Thymus (tissue), 14 donors: ENCODE results near the gene CBX4. TPM values are rescaled to one million over a fixed set of nuclear protein-coding genes. Genes with fewer than 3 reads are reported as not detected.
A peak's percentile ranks its signal among the peaks of the same experiment; 100 is the strongest.

Source experiments
- DNase-seq, 9 donors: peaks; one replicate each; pipeline ENCODE4 v3.0.0-alpha.2; 2013; ENCODE audit warnings: low spot score in 9 of 9, low read depth in 6 of 9, missing footprints in 1 of 9
- H3K27ac ChIP-seq, 2 donors: one replicate each; pipeline ENCODE4 v1.5.1; 2013; ENCODE audit warnings: control low read depth in 1 of 2, low read depth in 1 of 2, low read length in 1 of 2, mild to moderate bottlenecking in 1 of 2, moderate library complexity in 1 of 2
- H3K27me3 ChIP-seq, 2 donors: one replicate each; pipeline ENCODE4 v1.5.1; 2013; ENCODE audit warnings: low read length in 1 of 2; ENCODE audit not compliant: control insufficient read depth in 2 of 2, insufficient read depth in 1 of 2
- H3K36me3 ChIP-seq, 2 donors: one replicate each; pipeline ENCODE4 v1.5.1; 2013; ENCODE audit warnings: low read length in 1 of 2, mild to moderate bottlenecking in 1 of 2, moderate library complexity in 1 of 2; ENCODE audit not compliant: control insufficient read depth in 2 of 2, insufficient read depth in 2 of 2
- H3K4me1 ChIP-seq, 2 donors: one replicate each; pipeline ENCODE4 v1.5.1; 2013; ENCODE audit warnings: low read length in 2 of 2; ENCODE audit not compliant: control insufficient read depth in 2 of 2, insufficient read depth in 2 of 2
- H3K4me3 ChIP-seq, 2 donors: one replicate each; pipeline ENCODE4 v1.5.1; 2013; ENCODE audit warnings: low read length in 2 of 2, control low read depth in 1 of 2, mild to moderate bottlenecking in 1 of 2
- H3K9me3 ChIP-seq, 2 donors: one replicate each; pipeline ENCODE4 v1.5.1; 2013; ENCODE audit warnings: low read length in 1 of 2, mild to moderate bottlenecking in 1 of 2; ENCODE audit not compliant: control insufficient read depth in 2 of 2, insufficient read depth in 1 of 2
- whole genome bisulfite sequencing: extraction: QIAGEN DNeasy Blood & Tissue Kit; methylation state at CpG from one replicate; pipeline ENCODE4 v1.1.7; 2013; 5-methylcytosine and 5-hydroxymethylcytosine counted together
- long read RNA-seq, 10 donors: transcript quantifications; one replicate each; lab custom pipeline, GENCODE V29; 2026
- polyA plus RNA-seq: library from polyadenylated mRNA; stranded (reverse); fragments of 200-250 nt; gene quantifications from one replicate; pipeline ENCODE4 v1.2.3, GENCODE V29; 2013
- total RNA-seq: library from RNA; stranded (reverse); fragments of 120-200 nt; gene quantifications from one replicate; pipeline ENCODE4 v1.2.4, GENCODE V29; 2013
- donor health status: healthy.

The CBX4 gene
- 26.9 TPM for total RNA-seq
- 32.1 TPM for polyA plus RNA-seq
- long read RNA-seq, donor 1, partial matches to known transcripts: 0 of 2 reads
- long read RNA-seq, donor 1, other reads (novel, unspliced or antisense): 0 of 2 reads
- long read RNA-seq, donor 2: 0 reads
- long read RNA-seq, donor 3, transcript CBX4-201 (5 exons, 2,664 nt): major isoform, 19 of 26 reads
- long read RNA-seq, donor 3, partial matches to known transcripts: 5 of 26 reads
- long read RNA-seq, donor 3, other reads (novel, unspliced or antisense): 0 of 26 reads
- long read RNA-seq, donor 4, transcript CBX4-201 (5 exons, 2,664 nt): major isoform, 12 of 12 reads
- long read RNA-seq, donor 4, partial matches to known transcripts: 0 of 12 reads
- long read RNA-seq, donor 4, other reads (novel, unspliced or antisense): 0 of 12 reads
- long read RNA-seq, donor 5, transcript CBX4-201 (5 exons, 2,664 nt): major isoform, 22 of 30 reads
- long read RNA-seq, donor 5, partial matches to known transcripts: 8 of 30 reads
- long read RNA-seq, donor 5, other reads (novel, unspliced or antisense): 0 of 30 reads
- long read RNA-seq, donor 6, transcript CBX4-201 (5 exons, 2,664 nt): major isoform, 11 of 11 reads
- long read RNA-seq, donor 6, partial matches to known transcripts: 0 of 11 reads
- long read RNA-seq, donor 6, other reads (novel, unspliced or antisense): 0 of 11 reads
- long read RNA-seq, donor 7, transcript CBX4-201 (5 exons, 2,664 nt): major isoform, 5 of 6 reads
- long read RNA-seq, donor 7, partial matches to known transcripts: 0 of 6 reads
- long read RNA-seq, donor 7, other reads (novel, unspliced or antisense): 0 of 6 reads
- long read RNA-seq, donor 8, transcript CBX4-201 (5 exons, 2,664 nt): major isoform, 6 of 6 reads
- long read RNA-seq, donor 8, partial matches to known transcripts: 0 of 6 reads
- long read RNA-seq, donor 8, other reads (novel, unspliced or antisense): 0 of 6 reads
- long read RNA-seq, donor 9, transcript CBX4-201 (5 exons, 2,664 nt): major isoform, 9 of 9 reads
- long read RNA-seq, donor 9, partial matches to known transcripts: 0 of 9 reads
- long read RNA-seq, donor 9, other reads (novel, unspliced or antisense): 0 of 9 reads
- long read RNA-seq, donor 10, transcript CBX4-201 (5 exons, 2,664 nt): major isoform, 14 of 15 reads
- long read RNA-seq, donor 10, partial matches to known transcripts: 0 of 15 reads
- long read RNA-seq, donor 10, other reads (novel, unspliced or antisense): 0 of 15 reads

- H3K9me3 ChIP-seq: peaks cover 0 to 34% of the 10 kb centered on the region in 2 donors
- peak within 1 kb of the TSS; percentile 98 to 99 for H3K27ac ChIP-seq
- peaks cover 51 to 52% of the 10 kb centered on the region in 2 donors for H3K27me3 ChIP-seq
- peaks cover 9 to 22% of the 10 kb centered on the region in 2 donors for H3K36me3 ChIP-seq
- peaks cover 54 to 77% of the 10 kb centered on the region in 2 donors for H3K4me1 ChIP-seq
- H3K4me3 ChIP-seq: peak within 1 kb of the TSS; percentile 84 to 92
- 2% methylated on average over 103 of the region's 103 CpGs for WGBS
- DNase-seq: peak in 8 of 9 donors; percentile 60 to 96 (median 92)
Measured at GRCh38 chr17:79839356-79840268, at the start of gene CBX4. Gene CBX4, minus strand, starts transcription at chr17:79839440. Its CDS starts 189 bp downstream, at chr17:79839251.

- H3K27me3 ChIP-seq: peaks cover 0 to 53% of the 10 kb centered on the region in 2 donors
- no peak overlapping the region for H3K4me3 ChIP-seq
- DNase-seq: no peak
- H3K27ac ChIP-seq: no peak overlapping the region
- no peaks in the 10 kb centered on the region for H3K4me1 ChIP-seq
- H3K9me3 ChIP-seq: peaks cover 0 to under 1% of the 10 kb centered on the region in 2 donors
- no peaks in the 10 kb centered on the region for H3K36me3 ChIP-seq
- WGBS: 92% methylated on average over 17 of the region's 17 CpGs
Measured at GRCh38 chr17:79888009-79888540, 48.8 kb upstream of the CBX4 start.

- Histone ChIP-seq H3K9me3 (no peaks in the 10 kb centered on the region), H3K4me1 (no peaks in the 10 kb centered on the region), H3K36me3 (no peaks in the 10 kb centered on the region), H3K27me3 (peaks cover 0 to 53% of the 10 kb centered on the region in 2 donors), H3K27ac (no peak overlapping the region), H3K4me3 (no peak overlapping the region)
- no peak for DNase-seq
- WGBS: 90% methylated on average over 14 of the region's 14 CpGs
Measured at GRCh38 chr17:79887451-79887991, 48.3 kb upstream of the CBX4 start.

- no peak overlapping the region for H3K4me3 ChIP-seq
- DNase-seq: no peak
- H3K9me3 ChIP-seq: no peaks in the 10 kb centered on the region
- H3K27ac ChIP-seq: no peak overlapping the region
- peaks cover 0 to 22% of the 10 kb centered on the region in 2 donors for H3K27me3 ChIP-seq
- 70% methylated on average over 7 of the region's 7 CpGs for WGBS
- H3K36me3 ChIP-seq: no peaks in the 10 kb centered on the region
- no peaks in the 10 kb centered on the region for H3K4me1 ChIP-seq
Measured at GRCh38 chr17:79883202-79883601, 44.0 kb upstream of the CBX4 start.

GRCh38 chr17:79878329-79878947 is 39.2 kb upstream of the CBX4 start:
- H3K9me3 ChIP-seq: no peaks in the 10 kb centered on the region
- H3K36me3 ChIP-seq: no peaks in the 10 kb centered on the region
- H3K4me3 ChIP-seq: no peak overlapping the region
- no peak for DNase-seq
- peaks cover 0 to 11% of the 10 kb centered on the region in 2 donors for H3K27me3 ChIP-seq
- WGBS: 89% methylated on average over 10 of the region's 10 CpGs
- no peaks in the 10 kb centered on the region for H3K4me1 ChIP-seq
- no peak overlapping the region for H3K27ac ChIP-seq

- H3K27ac ChIP-seq: no peak overlapping the region
- no peaks in the 10 kb centered on the region for H3K36me3 ChIP-seq
- H3K4me1 ChIP-seq: peaks cover 0 to under 1% of the 10 kb centered on the region in 2 donors
- H3K27me3 ChIP-seq: peaks cover 0 to 10% of the 10 kb centered on the region in 2 donors
- H3K9me3 ChIP-seq: no peaks in the 10 kb centered on the region
- no peak for DNase-seq
- H3K4me3 ChIP-seq: no peak overlapping the region
- 83% methylated on average over 6 of the region's 6 CpGs for WGBS
Measured at GRCh38 chr17:79877041-79877440, 37.8 kb upstream of the CBX4 start.

GRCh38 chr17:79875511-79875910 is 36.3 kb upstream of the CBX4 start:
- Histone ChIP-seq H3K9me3 (no peaks in the 10 kb centered on the region), H3K36me3 (no peaks in the 10 kb centered on the region), H3K27me3 (peaks cover 0 to 8% of the 10 kb centered on the region in 2 donors), H3K27ac (no peak overlapping the region), H3K4me1 (peaks cover 0 to 15% of the 10 kb centered on the region in 2 donors), H3K4me3 (no peak overlapping the region)
- DNase-seq: no peak
- 87% methylated on average over 4 of the region's 4 CpGs for WGBS
